Measurements from ENCODE around the gene OSBPL10.

DNA sequence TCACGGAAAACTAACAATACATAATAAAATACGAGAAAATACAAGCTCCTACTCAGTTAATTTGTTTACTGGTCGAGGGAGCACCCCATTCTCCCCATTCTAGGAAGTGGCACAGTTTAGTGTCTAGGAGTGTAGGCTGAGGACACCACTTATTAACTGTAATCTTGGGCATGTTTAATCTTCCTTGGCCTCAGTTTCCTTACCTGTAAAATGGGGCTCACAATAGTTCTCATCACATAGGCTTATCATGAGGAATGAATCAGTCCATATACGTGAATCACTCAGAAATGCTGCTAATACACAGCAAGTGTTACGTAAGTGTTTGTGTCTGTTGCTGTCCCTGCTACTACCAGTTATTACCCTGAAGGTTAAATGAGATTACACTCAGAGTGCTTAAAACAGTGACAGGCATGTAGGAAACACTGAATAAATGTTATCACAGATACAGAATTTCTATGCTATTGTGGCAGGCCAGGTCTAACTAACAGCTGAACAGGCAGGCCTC is 210.2 kb downstream of the OSBPL10 start:
- TF ChIP-seq, protein P1, sequence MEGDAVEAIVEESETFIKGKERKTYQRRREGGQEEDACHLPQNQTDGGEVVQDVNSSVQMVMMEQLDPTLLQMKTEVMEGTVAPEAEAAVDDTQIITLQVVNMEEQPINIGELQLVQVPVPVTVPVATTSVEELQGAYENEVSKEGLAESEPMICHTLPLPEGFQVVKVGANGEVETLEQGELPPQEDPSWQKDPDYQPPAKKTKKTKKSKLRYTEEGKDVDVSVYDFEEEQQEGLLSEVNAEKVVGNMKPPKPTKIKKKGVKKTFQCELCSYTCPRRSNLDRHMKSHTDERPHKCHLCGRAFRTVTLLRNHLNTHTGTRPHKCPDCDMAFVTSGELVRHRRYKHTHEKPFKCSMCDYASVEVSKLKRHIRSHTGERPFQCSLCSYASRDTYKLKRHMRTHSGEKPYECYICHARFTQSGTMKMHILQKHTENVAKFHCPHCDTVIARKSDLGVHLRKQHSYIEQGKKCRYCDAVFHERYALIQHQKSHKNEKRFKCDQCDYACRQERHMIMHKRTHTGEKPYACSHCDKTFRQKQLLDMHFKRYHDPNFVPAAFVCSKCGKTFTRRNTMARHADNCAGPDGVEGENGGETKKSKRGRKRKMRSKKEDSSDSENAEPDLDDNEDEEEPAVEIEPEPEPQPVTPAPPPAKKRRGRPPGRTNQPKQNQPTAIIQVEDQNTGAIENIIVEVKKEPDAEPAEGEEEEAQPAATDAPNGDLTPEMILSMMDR (IDR thresholded peaks at IDR 0.05): no peak
- TF ChIP-seq POLR2AphosphoS5 (IDR thresholded peaks at IDR 0.05): no peak

All from prostate gland (tissue), 2 donors.